Neural cell (in vitro differentiated cells): Measurements from ENCODE around the gene AIDA. TPM values are rescaled to one million over a fixed set of nuclear protein-coding genes. Genes with fewer than 3 reads are reported as not detected.
A peak's percentile ranks its signal among the peaks of the same experiment; 100 is the strongest.

ENCODE experiments used
- H2AFZ ChIP-seq: fragments of 200-600, 300-800 bp; sonication (generic), shearing (Covaris generic); 2 replicates; pipeline ENCODE4 v1.6.0; 2014; ENCODE audit warnings: low read depth, mild to moderate bottlenecking, antibody characterized with exemption, low read length, moderate library complexity
- H3F3A ChIP-seq: fragments of 200-600 bp; shearing (Covaris generic); 2 replicates; pipeline ENCODE4 v1.6.1; 2016; ENCODE audit warnings: mild to moderate bottlenecking, moderate library complexity, mixed read lengths, antibody characterized with exemption, low read length; ENCODE audit not compliant: insufficient read depth, poor library complexity, severe bottlenecking
- H3K27ac ChIP-seq: fragments of 200-600, 300-800 bp; sonication (generic), shearing (Covaris generic); 2 replicates; pipeline ENCODE4 v1.5.1; 2014; ENCODE audit warnings: mild to moderate bottlenecking, low read length, moderate library complexity
- H3K27me3 ChIP-seq: fragments of 300-800, 200-600 bp; sonication (generic), shearing (Covaris generic); 2 replicates; pipeline ENCODE4 v1.6.0; 2014; ENCODE audit warnings: mild to moderate bottlenecking, low read depth, low read length, moderate library complexity; ENCODE audit not compliant: insufficient read depth
- H3K36me3 ChIP-seq: fragments of 300-800, 200-600 bp; sonication (generic), shearing (Covaris generic); 2 replicates; pipeline ENCODE4 v1.5.1; 2014; ENCODE audit warnings: mild to moderate bottlenecking, antibody characterized with exemption, low read length, moderate library complexity; ENCODE audit not compliant: insufficient read depth
- H3K4me2 ChIP-seq: fragments of 300-800, 200-600 bp; sonication (generic), shearing (Covaris generic); 2 replicates; pipeline ENCODE4 v1.6.0; 2014; ENCODE audit warnings: mild to moderate bottlenecking, low read length
- H3K4me3 ChIP-seq: fragments of 300-800, 200-600 bp; sonication (generic), shearing (Covaris generic); 2 replicates; pipeline ENCODE4 v1.5.1; 2014; ENCODE audit warnings: mild to moderate bottlenecking, low read length, moderate library complexity
- H3K79me2 ChIP-seq: fragments of 200-600 bp; shearing (Covaris generic); replicated peaks from 2 replicates; pipeline ENCODE4 v1.6.0; 2014; ENCODE audit warnings: mild to moderate bottlenecking, low read length, moderate library complexity; ENCODE audit not compliant: insufficient read depth
- H3K9ac ChIP-seq: fragments of 300-800, 200-600 bp; sonication (generic), shearing (Covaris generic); 2 replicates; pipeline ENCODE4 v1.6.1; 2016; ENCODE audit warnings: mild to moderate bottlenecking, low read length, mixed read lengths
- H3K9me2 ChIP-seq: fragments of 200-600 bp; shearing (Covaris generic); 2 replicates; pipeline ENCODE4 v1.6.1; 2016; ENCODE audit warnings: mild to moderate bottlenecking, low read length, mixed read lengths; ENCODE audit not compliant: insufficient read depth
- H3K9me3 ChIP-seq: fragments of 200-600, 300-800 bp; sonication (generic), shearing (Covaris generic); 2 replicates; pipeline ENCODE4 v1.6.1; 2016; ENCODE audit warnings: mild to moderate bottlenecking, mixed run types, low read length, moderate library complexity, mixed read lengths
- H4K20me1 ChIP-seq: fragments of 200-600 bp; shearing (Covaris generic); 2 replicates; pipeline ENCODE4 v1.6.1; 2016; ENCODE audit warnings: mild to moderate bottlenecking, mixed run types; ENCODE audit not compliant: insufficient read depth
- CTCF ChIP-seq: fragments of 450-650 bp; IDR thresholded peaks from 2 replicates; pipeline ENCODE4 v1.5.1; 2014; ENCODE audit warnings: antibody characterized with exemption, mild to moderate bottlenecking, moderate library complexity; ENCODE audit not compliant: poor library complexity, severe bottlenecking
- EP300 ChIP-seq: fragments of 450-650 bp; conservative IDR thresholded peaks from 2 replicates; pipeline ENCODE4 v1.6.1; 2014; ENCODE audit warnings: antibody characterized with exemption, mild to moderate bottlenecking, moderate library complexity; ENCODE audit not compliant: poor library complexity, severe bottlenecking
- EZH2 ChIP-seq: fragments of 200-600, 300-800 bp; shearing (Covaris generic), sonication (generic); IDR thresholded peaks from 2 replicates; pipeline ENCODE4 v1.6.1; 2014; ENCODE audit warnings: antibody characterized with exemption, low read length, borderline replicate concordance, mild to moderate bottlenecking; ENCODE audit not compliant: insufficient read depth, poor library complexity, severe bottlenecking
- MXI1 ChIP-seq: fragments of 450-650 bp; conservative IDR thresholded peaks from 2 replicates; pipeline ENCODE4 v1.6.1; 2014; ENCODE audit warnings: antibody characterized with exemption, mild to moderate bottlenecking; ENCODE audit not compliant: poor library complexity, severe bottlenecking
- POLR2AphosphoS5 ChIP-seq: IDR thresholded peaks from 2 replicates; pipeline ENCODE4 v1.6.1; 2012
- RAD21 ChIP-seq: fragments of 450-650 bp; conservative IDR thresholded peaks from 2 replicates; pipeline ENCODE4 v1.6.1; 2014; ENCODE audit warnings: antibody characterized with exemption, mild to moderate bottlenecking, moderate library complexity
- REST ChIP-seq: IDR thresholded peaks from 2 replicates; pipeline ENCODE4 v1.6.1; 2012; ENCODE audit warnings: borderline replicate concordance
- SMC3 ChIP-seq: fragments of 450-650 bp; conservative IDR thresholded peaks from 2 replicates; pipeline ENCODE4 v1.6.1; 2014; ENCODE audit warnings: antibody characterized with exemption, mild to moderate bottlenecking, moderate library complexity; ENCODE audit not compliant: poor library complexity
- TAF1 ChIP-seq: IDR thresholded peaks from 2 replicates; pipeline ENCODE4 v1.6.1; 2012; ENCODE audit warnings: low read depth
- polyA minus RNA-seq: library from RNA; depleted of rRNA, polyadenylated mRNA; stranded (reverse); fragments of >200 nt; gene quantifications from 2 replicates; pipeline ENCODE4 v1.2.3, GENCODE V29; 2014
- polyA plus RNA-seq: library from polyadenylated mRNA; depleted of rRNA; stranded (reverse); fragments of >200 nt; gene quantifications from 2 replicates; pipeline ENCODE4 v1.2.3, GENCODE V29; 2014

The AIDA gene
- polyA plus RNA-seq (13.6 and 13.9 TPM in 2 replicates), polyA minus RNA-seq (18.5 and 26.4 TPM in 2 replicates)

GRCh38 chr1:222712253-222713090 is at the start of gene AIDA, which contains the start of gene BROX:
Gene AIDA (minus strand): TSS chr1:222712491. CDS start chr1:222712317, 174 bp downstream.
Gene BROX (plus strand): TSS chr1:222712564. CDS start chr1:222715700, 3,136 bp downstream.
- Histone ChIP-seq H3K27me3 (no peaks in the 10 kb centered on the region), H3K9ac (peak within 1 kb of the TSS; percentile 86), H3K4me2 (peak within 1 kb of the TSS; percentile 76), H3K4me3 (peak within 1 kb of the TSS; percentile 77), H3K36me3 (no peaks in the 10 kb centered on the region), H3F3A (no peaks in the 10 kb centered on the region), H3K9me2 (no peaks in the 10 kb centered on the region), H2AFZ (peak within 1 kb of the TSS; percentile 94), H3K9me3 (no peaks in the 10 kb centered on the region), H3K27ac (peak within 1 kb of the TSS; percentile 95), H3K79me2 (peaks cover 36% of the 10 kb centered on the region), H4K20me1 (no peaks in the 10 kb centered on the region)
- TF ChIP-seq CTCF (no peak), MXI1 (peak; percentile 61), REST (peak; percentile 19), TAF1 (no peak), POLR2AphosphoS5 (peak; percentile 22), EP300 (peak; percentile 22)

- Histone ChIP-seq H3K27ac (no peak overlapping the region), H3K9me2 (no peaks in the 10 kb centered on the region), H3K36me3 (no peaks in the 10 kb centered on the region), H2AFZ (no peak overlapping the region), H3K9me3 (no peaks in the 10 kb centered on the region), H3K27me3 (no peaks in the 10 kb centered on the region), H3K4me3 (no peak overlapping the region), H3K79me2 (no peaks in the 10 kb centered on the region), H4K20me1 (no peaks in the 10 kb centered on the region), H3K4me2 (no peak overlapping the region), H3F3A (no peaks in the 10 kb centered on the region), H3K9ac (no peak overlapping the region)
- TF ChIP-seq TAF1 (no peak), SMC3 (no peak), RAD21 (no peak), POLR2AphosphoS5 (no peak), EP300 (no peak), EZH2 (no peak), CTCF (no peak), REST (no peak), MXI1 (no peak)
Measured at GRCh38 chr1:222761083-222761482, 48.8 kb upstream of the AIDA start.
